ENCODE data around the gene OCEL1.

OCEL1 gene

GRCh38 chr19:17243830-17244617 is 18.0 kb downstream of the OCEL1 start:
- H3K36me3 ChIP-seq (replicated peaks; ENCODE audit: insufficient read depth, low read length) = no peaks in the 10 kb centered on the region
- H2AFZ ChIP-seq (ENCODE audit: low read length) = no peak overlapping the region
- H3K9me3 ChIP-seq (replicated peaks; ENCODE audit: insufficient read depth, low read length) = no peaks in the 10 kb centered on the region
- no peaks in the 10 kb centered on the region for H4K20me1 ChIP-seq (ENCODE audit: insufficient read depth, low read length)
- no peak overlapping the region for H3K9ac ChIP-seq (ENCODE audit: low read length)
- peaks cover 7% of the 10 kb centered on the region; the same call in 1 of the 2 replicates for H3F3A ChIP-seq (ENCODE audit: insufficient read depth, low read length)
- peak overlapping the region; percentile 82 for H3K4me2 ChIP-seq (ENCODE audit: low read depth, low read length)
- peaks cover 13% of the 10 kb centered on the region; the same call in 1 of the 2 replicates for H3K4me1 ChIP-seq (ENCODE audit: low read length)
- no peaks in the 10 kb centered on the region for H3K27me3 ChIP-seq (replicated peaks; ENCODE audit: insufficient read depth, low read length)
- peak overlapping the region; percentile 49; the same call in 1 of the 2 replicates for H3K4me3 ChIP-seq (ENCODE audit: low read length)
- peaks cover 16% of the 10 kb centered on the region for H3K79me2 ChIP-seq (ENCODE audit: low read length)
- TF ChIP-seq EZH2phosphoT487 (IDR thresholded peaks at IDR 0.05; ENCODE audit: low read length) (no peak), EZH2 (optimal IDR thresholded peaks at IDR 0.05; ENCODE audit: low read depth, low read length) (no peak)
- TF ChIP-seq, protein P1, sequence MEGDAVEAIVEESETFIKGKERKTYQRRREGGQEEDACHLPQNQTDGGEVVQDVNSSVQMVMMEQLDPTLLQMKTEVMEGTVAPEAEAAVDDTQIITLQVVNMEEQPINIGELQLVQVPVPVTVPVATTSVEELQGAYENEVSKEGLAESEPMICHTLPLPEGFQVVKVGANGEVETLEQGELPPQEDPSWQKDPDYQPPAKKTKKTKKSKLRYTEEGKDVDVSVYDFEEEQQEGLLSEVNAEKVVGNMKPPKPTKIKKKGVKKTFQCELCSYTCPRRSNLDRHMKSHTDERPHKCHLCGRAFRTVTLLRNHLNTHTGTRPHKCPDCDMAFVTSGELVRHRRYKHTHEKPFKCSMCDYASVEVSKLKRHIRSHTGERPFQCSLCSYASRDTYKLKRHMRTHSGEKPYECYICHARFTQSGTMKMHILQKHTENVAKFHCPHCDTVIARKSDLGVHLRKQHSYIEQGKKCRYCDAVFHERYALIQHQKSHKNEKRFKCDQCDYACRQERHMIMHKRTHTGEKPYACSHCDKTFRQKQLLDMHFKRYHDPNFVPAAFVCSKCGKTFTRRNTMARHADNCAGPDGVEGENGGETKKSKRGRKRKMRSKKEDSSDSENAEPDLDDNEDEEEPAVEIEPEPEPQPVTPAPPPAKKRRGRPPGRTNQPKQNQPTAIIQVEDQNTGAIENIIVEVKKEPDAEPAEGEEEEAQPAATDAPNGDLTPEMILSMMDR (IDR thresholded peaks at IDR 0.05; ENCODE audit: low read length) = no peak
- DNase-seq = no peak
- H3K27ac ChIP-seq (ENCODE audit: low read length) = no peak overlapping the region
- no peaks in the 10 kb centered on the region for H3K9me2 ChIP-seq (replicated peaks; ENCODE audit: insufficient read depth, low read length)

DNA sequence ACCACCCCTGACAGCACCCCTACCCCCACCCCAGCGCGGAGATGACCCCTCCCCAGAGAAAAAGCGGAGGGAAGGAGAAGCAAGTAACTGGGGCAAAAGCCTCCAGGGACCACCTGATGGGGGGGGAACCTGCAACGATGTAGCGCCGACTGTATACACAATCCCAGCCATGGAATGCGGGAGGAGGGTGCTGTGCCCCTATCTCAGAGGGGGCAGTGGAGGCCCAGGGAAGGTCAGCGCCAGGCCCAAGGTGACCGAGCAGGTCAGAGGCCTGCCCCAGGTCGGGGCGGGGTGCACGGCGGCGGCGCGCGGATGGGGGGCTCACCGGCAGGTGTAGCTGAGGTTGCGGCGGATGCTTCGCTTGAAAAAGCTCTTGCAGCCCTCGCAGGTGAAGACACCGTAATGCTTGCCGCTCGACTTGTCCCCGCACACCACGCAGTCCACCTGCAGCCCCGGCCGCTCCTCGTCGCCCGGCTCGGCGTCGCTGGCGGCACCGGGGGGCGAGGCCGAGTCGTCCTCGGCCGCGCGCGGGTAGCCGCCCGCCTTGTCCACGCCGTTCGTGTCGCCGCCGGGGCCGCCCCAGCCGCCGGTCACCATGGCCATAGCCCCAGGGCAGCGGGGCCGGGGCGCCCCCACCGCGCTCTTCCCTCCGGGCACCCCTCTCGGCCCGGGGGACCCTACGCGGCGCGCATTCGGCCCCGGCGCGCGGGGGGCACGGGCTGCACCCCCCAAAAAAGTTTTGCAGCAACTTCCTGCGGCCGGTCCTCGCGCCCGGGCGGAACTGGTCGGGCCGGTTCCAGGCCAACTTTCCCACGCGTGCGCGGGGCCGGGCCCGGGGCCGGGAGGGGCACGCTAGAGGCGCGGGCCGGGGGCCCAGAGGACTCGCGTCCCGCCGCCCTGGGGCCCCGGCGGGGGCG is 18.9 kb downstream of the OCEL1 start:
- Histone ChIP-seq H3K4me3 (ENCODE audit: low read length) (peak overlapping the region; percentile 49; the same call in 1 of the 2 replicates), H2AFZ (ENCODE audit: low read length) (no peak overlapping the region), H3F3A (ENCODE audit: insufficient read depth, low read length) (peaks cover 7% of the 10 kb centered on the region; the same call in 1 of the 2 replicates), H3K9me3 (replicated peaks; ENCODE audit: insufficient read depth, low read length) (no peaks in the 10 kb centered on the region), H4K20me1 (ENCODE audit: insufficient read depth, low read length) (no peaks in the 10 kb centered on the region), H3K79me2 (ENCODE audit: low read length) (peaks cover 16% of the 10 kb centered on the region), H3K4me2 (ENCODE audit: low read depth, low read length) (peak overlapping the region; percentile 82), H3K27me3 (replicated peaks; ENCODE audit: insufficient read depth, low read length) (no peaks in the 10 kb centered on the region), H3K4me1 (ENCODE audit: low read length) (peaks cover 13% of the 10 kb centered on the region; the same call in 1 of the 2 replicates), H3K36me3 (replicated peaks; ENCODE audit: insufficient read depth, low read length) (no peaks in the 10 kb centered on the region), H3K9ac (ENCODE audit: low read length) (no peak overlapping the region), H3K27ac (ENCODE audit: low read length) (no peak overlapping the region), H3K9me2 (replicated peaks; ENCODE audit: insufficient read depth, low read length) (no peaks in the 10 kb centered on the region)
- DNase-seq = no peak
- TF ChIP-seq EZH2 (optimal IDR thresholded peaks at IDR 0.05; ENCODE audit: low read depth, low read length) (no peak), EZH2phosphoT487 (IDR thresholded peaks at IDR 0.05; ENCODE audit: low read length) (no peak)
- TF ChIP-seq, protein P1 (IDR thresholded peaks at IDR 0.05; ENCODE audit: low read length) = no peak

- Histone ChIP-seq H3K79me2 (ENCODE audit: low read length) (peaks cover 16% of the 10 kb centered on the region), H3K27ac (ENCODE audit: low read length) (peak within 1 kb of the TSS; percentile 27; the same call in 1 of the 2 replicates), H3K4me1 (ENCODE audit: low read length) (peaks cover 13% of the 10 kb centered on the region; the same call in 1 of the 2 replicates), H3K9me2 (replicated peaks; ENCODE audit: insufficient read depth, low read length) (no peaks in the 10 kb centered on the region), H3K9ac (ENCODE audit: low read length) (peak within 1 kb of the TSS; percentile 64), H3K36me3 (replicated peaks; ENCODE audit: insufficient read depth, low read length) (no peaks in the 10 kb centered on the region), H3K4me2 (ENCODE audit: low read depth, low read length) (peak within 1 kb of the TSS; percentile 98), H2AFZ (ENCODE audit: low read length) (peak within 1 kb of the TSS; percentile 98), H3K27me3 (replicated peaks; ENCODE audit: insufficient read depth, low read length) (no peaks in the 10 kb centered on the region), H3K9me3 (replicated peaks; ENCODE audit: insufficient read depth, low read length) (no peaks in the 10 kb centered on the region), H4K20me1 (ENCODE audit: insufficient read depth, low read length) (no peaks in the 10 kb centered on the region), H3F3A (ENCODE audit: insufficient read depth, low read length) (peaks cover 7% of the 10 kb centered on the region; the same call in 1 of the 2 replicates), H3K4me3 (ENCODE audit: low read length) (peak within 1 kb of the TSS; percentile 81)
- TF ChIP-seq, protein P1 (IDR thresholded peaks at IDR 0.05; ENCODE audit: low read length) = no peak
- TF ChIP-seq EZH2 (optimal IDR thresholded peaks at IDR 0.05; ENCODE audit: low read depth, low read length) = no peak
- no peak for TF ChIP-seq EZH2phosphoT487 (IDR thresholded peaks at IDR 0.05; ENCODE audit: low read length)
- DNase-seq = no peak
Observed at GRCh38 chr19:17245535-17245984, 19.5 kb downstream of the OCEL1 start, which contains the start of gene NR2F6. Gene NR2F6, minus strand, starts transcription at chr19:17245919. Its CDS starts 699 bp downstream, at chr19:17245220.

Measured in MM.1S (cell line).